HG03342 (cell line): Measurements from ENCODE around the gene DCLK1.

Experiments used
- ATAC-seq: cut with Tn5 transposase; IDR thresholded peaks from one replicate; pipeline ENCODE4 v1.9.1; 2021; ENCODE audit warnings: mild to moderate bottlenecking, moderate library complexity; ENCODE audit not compliant: unreplicated experiment

The DCLK1 gene

DNA sequence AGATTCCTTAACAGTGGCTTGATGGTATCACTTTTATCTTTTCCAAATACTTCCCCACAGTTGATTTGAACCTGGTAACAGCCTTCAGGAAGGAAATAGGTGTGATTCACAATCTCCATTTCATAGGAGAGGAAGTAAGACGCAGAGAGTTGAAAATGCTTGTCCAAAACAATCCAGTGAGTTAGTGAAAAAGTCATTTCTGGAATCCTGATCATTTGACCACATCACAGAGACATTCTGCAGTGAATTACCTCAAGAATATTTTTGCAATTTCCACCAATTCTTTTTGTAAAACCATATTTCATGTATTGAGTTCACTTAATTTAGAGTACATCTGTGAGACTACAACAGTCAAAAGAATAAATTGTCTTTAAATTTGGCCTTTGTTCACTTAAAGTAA, 292.8 kb downstream of the DCLK1 start:
- ATAC-seq: no peak

DNA sequence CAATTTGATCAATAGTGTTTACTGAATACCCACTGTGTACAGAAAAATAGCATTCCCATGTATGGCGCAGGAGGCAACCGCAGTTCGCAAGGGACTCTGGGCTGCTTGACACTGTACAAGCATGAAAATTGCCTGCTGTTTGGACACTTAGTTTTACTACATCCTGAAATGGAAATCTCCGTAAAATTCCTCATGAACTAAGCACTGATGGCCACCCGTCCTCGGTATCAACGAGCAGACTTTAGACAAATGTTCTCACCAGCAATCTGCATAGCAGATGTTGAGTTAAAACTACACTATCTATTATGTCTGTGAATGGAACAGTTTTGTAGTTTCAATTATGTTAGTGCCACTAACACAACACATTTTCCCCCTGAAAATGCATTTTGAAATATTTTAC, 294.7 kb downstream of the DCLK1 start:
- ATAC-seq: no peak

DNA sequence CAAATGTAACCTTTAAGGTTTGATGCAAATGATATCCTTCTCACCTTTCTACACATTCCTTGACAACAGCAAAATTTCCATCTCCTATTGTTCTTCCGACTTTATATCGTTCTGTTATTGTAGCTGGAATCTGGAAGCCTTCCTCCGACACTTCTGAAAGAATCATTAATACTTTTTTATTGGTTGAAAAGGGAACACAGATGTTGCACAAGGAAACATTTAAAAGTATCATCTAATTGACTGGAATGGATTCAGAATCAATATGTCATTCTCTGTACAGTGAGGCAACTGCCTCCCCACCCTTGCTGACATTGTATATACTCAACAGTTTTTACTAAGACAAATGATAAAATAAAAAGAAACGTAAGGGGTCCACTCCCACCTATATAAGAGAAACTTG, 295.2 kb downstream of the DCLK1 start:
- ATAC-seq: no peak

DNA sequence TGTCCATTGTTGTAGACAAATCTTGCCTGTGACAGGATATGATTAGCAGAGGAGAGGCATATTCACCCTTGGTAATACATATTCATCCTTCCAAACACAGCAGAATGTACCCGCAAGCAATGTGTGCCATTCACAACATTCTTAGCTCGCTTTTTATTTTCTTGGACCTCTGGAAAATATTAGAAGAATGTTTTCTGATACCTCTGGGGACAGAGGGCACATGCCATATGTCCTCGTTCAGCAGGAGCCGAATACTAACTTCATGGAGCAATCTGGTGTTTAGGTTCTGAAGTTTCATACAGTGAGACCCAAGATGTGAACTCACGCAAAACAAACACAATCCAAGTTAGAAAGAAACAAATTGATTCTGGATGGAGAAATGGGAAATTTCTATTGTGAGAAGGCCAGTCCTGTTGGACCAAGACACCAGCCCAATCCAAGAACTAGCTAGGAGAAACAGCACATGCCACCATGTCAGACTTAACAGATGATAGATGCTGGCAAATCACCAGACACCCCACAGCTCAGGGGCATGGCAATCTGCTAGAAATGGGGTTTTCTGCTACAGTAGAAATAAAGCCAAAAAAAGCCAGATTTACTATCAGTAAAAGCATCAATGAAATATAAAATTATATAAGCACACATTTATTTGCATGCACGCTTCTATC, 297.4 kb downstream of the DCLK1 start:
- ATAC-seq: no peak

DNA sequence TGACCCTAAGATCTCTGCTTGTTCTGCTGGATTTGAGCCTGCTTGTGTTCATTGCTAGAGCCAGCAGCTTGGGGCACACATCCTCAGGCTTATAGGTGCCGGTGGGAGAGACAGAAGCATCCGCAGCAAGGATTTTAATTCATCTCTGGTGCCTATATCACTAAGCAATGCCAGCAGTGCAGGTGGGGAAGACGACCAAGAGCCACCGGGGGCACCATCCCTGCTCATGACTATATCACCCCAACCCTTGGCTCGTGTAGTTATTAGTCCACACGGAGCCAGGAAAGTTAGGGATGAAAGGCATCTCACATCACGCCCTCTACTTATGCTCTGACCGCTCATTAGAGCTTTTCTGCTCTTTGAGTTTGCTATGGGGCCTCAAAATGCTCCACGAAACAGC, 298.2 kb downstream of the DCLK1 start:
- ATAC-seq: no peak

DNA sequence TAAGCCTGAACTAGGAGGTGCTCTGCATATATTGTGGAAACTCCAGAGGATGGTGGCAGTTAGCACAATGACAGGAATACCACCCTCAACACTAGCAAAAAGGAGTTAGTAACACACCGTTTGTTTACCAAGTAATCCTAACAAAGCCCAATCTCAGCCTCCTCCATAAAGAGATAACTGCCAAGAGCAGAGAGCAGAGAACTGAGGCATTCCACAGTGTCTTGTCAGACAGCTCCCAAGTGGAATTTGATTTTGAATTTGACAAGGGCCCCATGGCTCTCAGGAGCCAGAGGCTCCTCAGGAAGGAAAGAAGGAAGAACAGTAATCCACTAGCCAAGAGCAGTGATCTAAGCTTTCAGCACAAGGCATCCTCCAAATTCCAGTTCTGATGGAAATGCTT, 298.6 kb downstream of the DCLK1 start:
- ATAC-seq: no peak

- ATAC-seq: no peak
Measured at GRCh38 chr13:35830850-35831450, 300.2 kb downstream of the DCLK1 start.

DNA sequence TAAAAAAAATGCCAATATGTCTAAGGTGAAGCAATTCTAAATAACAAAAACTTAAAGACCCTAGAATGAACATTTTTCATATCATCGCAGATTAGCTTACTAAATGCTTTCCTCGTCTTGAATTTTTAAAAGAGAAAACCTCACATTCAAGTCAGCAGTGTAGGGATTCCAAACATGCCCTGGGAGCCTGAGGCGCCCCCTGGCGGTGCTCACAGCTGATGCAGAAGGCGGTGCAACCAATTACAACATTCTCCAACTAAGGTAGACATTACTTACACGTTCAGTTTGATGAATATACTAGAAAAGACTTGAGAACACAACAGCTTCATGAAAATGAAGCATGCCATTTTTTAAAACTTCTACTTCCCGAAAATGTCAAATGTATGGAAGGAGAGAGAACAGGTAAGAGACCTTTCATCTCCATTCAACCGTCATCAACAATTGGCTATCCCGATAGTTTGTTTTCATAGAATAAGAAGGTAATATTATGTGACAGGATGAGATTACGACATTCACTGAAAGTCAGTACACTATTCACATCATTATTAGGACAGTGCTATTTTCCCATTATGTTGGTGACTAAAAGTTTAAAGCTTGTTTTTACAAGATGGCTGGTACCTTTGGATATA, 304.4 kb downstream of the DCLK1 start:
- ATAC-seq: no peak

GRCh38 chr13:35824825-35825224, 306.4 kb downstream of the DCLK1 start:
- ATAC-seq: no peak

GRCh38 chr13:35824395-35824794, 306.8 kb downstream of the DCLK1 start:
- no peak for ATAC-seq

DNA sequence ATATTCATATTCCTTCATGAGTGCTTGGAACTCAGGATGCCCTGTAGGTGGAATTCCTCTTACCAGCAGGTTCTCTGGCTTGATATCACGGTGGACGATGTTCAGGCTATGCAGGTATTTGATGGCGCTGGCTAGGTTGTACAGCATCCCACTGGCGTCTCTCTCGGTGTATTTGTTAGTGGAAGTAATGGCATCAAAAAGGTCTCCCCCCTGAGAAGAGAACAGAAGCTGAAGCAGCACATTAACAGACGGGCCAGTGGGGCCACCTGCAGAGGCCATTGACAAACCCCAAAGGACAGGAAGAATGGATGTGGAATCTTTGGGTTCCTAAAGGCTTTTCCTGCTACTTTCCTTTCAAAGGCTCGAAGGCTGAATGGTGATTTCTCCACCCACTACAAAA, 308.5 kb downstream of the DCLK1 start:
- no peak for ATAC-seq

- ATAC-seq: peak; percentile 55
Measured at GRCh38 chr13:35818633-35819067, 312.5 kb downstream of the DCLK1 start.

DNA sequence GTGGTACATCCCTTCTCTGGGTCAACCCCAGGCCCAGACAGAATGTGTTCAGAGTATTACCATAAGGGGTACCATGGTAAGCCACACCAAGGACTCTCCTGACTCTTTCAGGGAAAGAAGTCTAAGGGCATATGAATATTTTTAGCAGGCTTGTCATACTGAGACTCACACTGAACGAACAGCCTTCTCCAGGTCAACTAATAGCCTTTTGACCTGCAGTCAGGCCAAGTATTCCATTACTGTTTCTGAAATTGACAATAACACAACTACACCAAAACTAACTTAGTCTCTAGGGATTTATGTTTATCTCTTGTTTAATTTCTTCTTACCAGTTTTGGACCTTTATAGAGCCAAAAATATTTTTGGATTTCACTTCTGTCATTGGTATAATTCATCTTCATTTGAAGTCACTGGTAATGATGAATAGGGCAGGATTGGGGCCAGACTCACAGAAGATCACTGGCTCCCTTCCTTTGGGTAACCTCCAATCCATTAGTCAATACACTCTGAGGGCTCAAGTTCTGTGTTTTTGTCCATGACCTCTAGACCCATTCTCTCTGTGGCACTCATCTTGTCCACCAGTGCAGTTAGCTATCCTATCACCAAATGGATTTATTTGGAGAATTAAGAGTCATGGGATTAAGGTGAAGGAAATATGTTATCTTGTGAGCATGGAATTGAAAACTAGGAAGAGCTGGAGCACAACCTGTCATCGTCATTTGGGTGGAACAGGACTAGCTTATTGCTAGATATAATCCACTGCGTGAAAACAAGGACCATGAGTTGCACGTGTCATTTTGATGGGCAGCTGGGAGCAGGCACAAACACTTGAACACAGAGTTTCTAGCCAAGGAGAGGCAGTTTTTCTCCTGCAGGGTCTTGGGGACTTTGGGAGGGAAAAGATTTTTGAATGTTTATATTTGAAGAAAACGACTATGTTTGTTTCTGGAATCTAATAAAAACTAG, 313.3 kb downstream of the DCLK1 start:
- ATAC-seq: no peak

- ATAC-seq: no peak
Measured at GRCh38 chr13:35814605-35815011, 316.6 kb downstream of the DCLK1 start.

DNA sequence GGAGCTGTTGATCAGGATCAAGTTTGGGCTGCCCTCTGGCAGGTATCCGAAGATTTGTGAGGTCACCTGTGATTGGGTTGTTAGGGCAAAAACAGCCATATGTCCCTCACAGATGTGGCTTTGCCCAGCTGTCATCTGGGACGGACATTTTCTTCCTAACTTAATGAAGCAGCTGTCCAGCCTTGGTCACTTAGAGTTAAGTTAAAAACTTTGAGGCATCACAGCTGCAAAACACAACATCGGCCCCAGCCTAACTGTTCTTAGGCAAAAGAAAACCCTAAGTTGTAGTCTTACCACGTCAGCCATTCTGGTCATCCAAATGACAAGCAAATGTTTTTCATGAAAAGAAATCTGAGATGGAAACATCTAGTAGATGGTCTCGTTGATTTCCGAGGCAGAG, 318.4 kb downstream of the DCLK1 start:
- no peak for ATAC-seq

DNA sequence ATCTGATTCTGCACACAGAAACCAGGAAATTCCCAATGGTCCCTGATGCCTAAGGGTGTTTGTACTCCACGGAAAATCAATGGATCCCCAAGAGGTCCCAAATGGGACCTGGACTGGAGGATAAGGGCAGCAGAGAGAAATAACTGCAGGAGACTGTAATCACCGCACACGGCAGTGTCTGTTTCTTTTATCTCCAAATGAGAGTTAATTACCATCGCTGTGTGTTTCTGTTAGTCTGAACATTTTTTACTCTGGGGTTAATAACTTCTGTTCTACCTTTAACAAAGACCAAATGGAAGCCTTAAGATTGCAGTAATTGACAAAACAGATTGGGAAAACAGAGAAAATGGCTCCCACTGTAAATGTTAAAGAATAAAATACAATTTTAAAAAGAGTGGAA, 320.9 kb downstream of the DCLK1 start:
- no peak for ATAC-seq

GRCh38 chr13:35808846-35809245, 322.3 kb downstream of the DCLK1 start:
- ATAC-seq: no peak

GRCh38 chr13:35804901-35805300, 326.3 kb downstream of the DCLK1 start:
- no peak for ATAC-seq

DNA sequence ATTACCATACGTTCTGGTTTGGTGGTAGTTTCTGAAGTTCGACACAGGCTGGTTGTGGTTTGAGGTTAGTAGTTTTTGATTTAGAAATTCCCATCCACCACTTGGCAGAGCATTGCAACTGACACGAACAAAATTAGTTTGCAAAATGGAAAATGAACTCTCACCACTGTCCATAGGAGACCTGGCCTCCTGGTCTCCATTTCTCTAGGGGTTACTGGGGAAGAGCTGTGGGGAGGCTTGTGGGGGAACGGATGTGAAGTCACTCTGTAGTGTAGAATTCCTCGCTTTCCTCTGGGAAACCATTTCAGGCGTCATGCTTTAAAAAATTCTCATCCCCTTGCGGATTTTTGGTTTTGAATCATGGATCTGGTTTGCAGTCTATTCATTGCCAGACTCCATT, 333.2 kb downstream of the DCLK1 start:
- no peak for ATAC-seq

GRCh38 chr13:35797244-35797643, 333.9 kb downstream of the DCLK1 start:
- ATAC-seq: no peak

DNA sequence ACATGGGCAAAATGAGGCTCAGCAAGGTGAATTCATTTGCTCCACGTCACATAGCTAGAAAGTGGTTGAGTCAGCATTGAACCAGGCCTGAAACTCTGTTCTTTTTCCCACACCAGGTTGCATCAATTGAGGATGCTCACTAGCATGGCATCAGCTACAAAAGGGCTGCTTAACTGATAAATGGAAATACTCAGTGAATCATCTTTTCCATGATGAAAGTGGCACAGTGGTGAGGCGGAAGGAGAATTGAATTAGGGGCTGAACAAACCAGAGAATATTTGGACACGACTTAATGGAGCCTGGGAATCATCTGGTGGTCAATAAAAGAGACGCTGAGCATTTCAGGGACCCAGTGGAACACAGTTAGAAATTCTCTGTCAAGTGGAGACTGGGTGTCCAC, 334.6 kb downstream of the DCLK1 start:
- ATAC-seq: no peak
